ENCODE data around the gene SETBP1. TPM values are rescaled to one million over a fixed set of nuclear protein-coding genes. Genes with fewer than 3 reads are reported as not detected.
A peak's percentile ranks its signal among the peaks of the same experiment; 100 is the strongest.

Gene SETBP1
- total RNA-seq, 4 donors from 2014 or later = 26.2 to 40.8 (median 33.6) TPM

- no peak for DNase-seq (ENCODE audit: low spot score in 2 of 2)
- TF ChIP-seq POLR2A (IDR thresholded peaks at IDR 0.05) (no peak), CTCF (IDR thresholded peaks at IDR 0.05) (no peak), EP300 (IDR thresholded peaks at IDR 0.05) (no peak)
- no peaks in the 10 kb centered on the region for H3K27me3 ChIP-seq
- H3K27ac ChIP-seq = no peak overlapping the region
- no peaks in the 10 kb centered on the region for H3K36me3 ChIP-seq
- H3K9me3 ChIP-seq = no peaks in the 10 kb centered on the region
- no peak overlapping the region for H3K4me3 ChIP-seq
- H3K4me1 ChIP-seq = peaks cover 0 to 3% (median under 1%) of the 10 kb centered on the region in 4 donors
- WGBS, 2 donors = 66 to 74% methylated on average over 3 of the region's 3 CpGs
These were observed 365.5 kb downstream of the SETBP1 start for GRCh38 chr18:45046228-45046627.

- Histone ChIP-seq H3K27me3 (no peaks in the 10 kb centered on the region), H3K4me1 (peaks cover 0 to 3% (median 1%) of the 10 kb centered on the region in 4 donors), H3K36me3 (no peaks in the 10 kb centered on the region), H3K9me3 (no peaks in the 10 kb centered on the region), H3K4me3 (no peak overlapping the region), H3K27ac (no peak overlapping the region)
- no peak for TF ChIP-seq EP300 (IDR thresholded peaks at IDR 0.05)
- TF ChIP-seq POLR2A (IDR thresholded peaks at IDR 0.05) = no peak
- TF ChIP-seq CTCF (IDR thresholded peaks at IDR 0.05) = no peak
- 92% methylated on average over 6 of the region's 6 CpGs for WGBS, 2 donors
- no peak for DNase-seq (ENCODE audit: low spot score in 2 of 2)
These were observed 366.3 kb downstream of the SETBP1 start for GRCh38 chr18:45046961-45047360.

- H3K36me3 ChIP-seq = no peaks in the 10 kb centered on the region
- DNase-seq (ENCODE audit: low spot score in 2 of 2) = no peak
- H3K27ac ChIP-seq = peak overlapping the region in 1 of 4 donors; percentile 8
- no peaks in the 10 kb centered on the region for H3K27me3 ChIP-seq
- TF ChIP-seq EP300 (IDR thresholded peaks at IDR 0.05) (no peak), POLR2A (IDR thresholded peaks at IDR 0.05) (no peak), CTCF (IDR thresholded peaks at IDR 0.05) (no peak)
- H3K4me1 ChIP-seq = peaks cover 0 to 3% (median 1%) of the 10 kb centered on the region in 4 donors
- H3K9me3 ChIP-seq = no peaks in the 10 kb centered on the region
- no peak overlapping the region for H3K4me3 ChIP-seq
- WGBS, 2 donors = 82 to 83% methylated on average over 4 of the region's 4 CpGs
These were observed 369.1 kb downstream of the SETBP1 start for GRCh38 chr18:45049578-45050319.

GRCh38 chr18:45050712-45051601, 370.3 kb downstream of the SETBP1 start:
- H3K27me3 ChIP-seq = no peaks in the 10 kb centered on the region
- no peak overlapping the region for H3K27ac ChIP-seq
- no peak for DNase-seq (ENCODE audit: low spot score in 2 of 2)
- H3K9me3 ChIP-seq = no peaks in the 10 kb centered on the region
- TF ChIP-seq CTCF (IDR thresholded peaks at IDR 0.05) (no peak), POLR2A (IDR thresholded peaks at IDR 0.05) (no peak), EP300 (IDR thresholded peaks at IDR 0.05) (no peak)
- H3K36me3 ChIP-seq = no peaks in the 10 kb centered on the region
- 22 to 36% methylated on average over 3 of the region's 3 CpGs for WGBS, 2 donors
- peaks cover 0 to 3% (median 1%) of the 10 kb centered on the region in 4 donors for H3K4me1 ChIP-seq
- no peak overlapping the region for H3K4me3 ChIP-seq

GRCh38 chr18:45054636-45055035, 373.9 kb downstream of the SETBP1 start:
- no peak for TF ChIP-seq CTCF (IDR thresholded peaks at IDR 0.05)
- H3K9me3 ChIP-seq = no peaks in the 10 kb centered on the region
- H3K27ac ChIP-seq = no peak overlapping the region
- WGBS, 2 donors = 82 to 90% methylated on average over 3 of the region's 3 CpGs
- peaks cover 0 to 3% (median 1%) of the 10 kb centered on the region in 4 donors for H3K4me1 ChIP-seq
- no peak overlapping the region for H3K4me3 ChIP-seq
- DNase-seq (ENCODE audit: low spot score in 2 of 2) = no peak
- no peaks in the 10 kb centered on the region for H3K27me3 ChIP-seq
- H3K36me3 ChIP-seq = no peaks in the 10 kb centered on the region
